ENCODE measurements around the gene COL8A1.

Gene COL8A1

GRCh38 chr3:99712291-99712954, 74.0 kb downstream of the COL8A1 start:
- no peak overlapping the region for H3K4me3 ChIP-seq (ENCODE audit: low read length)
- DNase-seq (ENCODE audit: low read depth): no peak
- no peak for TF ChIP-seq CTCF (conservative IDR thresholded peaks at IDR 0.05; ENCODE audit: low read length)

- no peak for DNase-seq (ENCODE audit: low read depth)
- TF ChIP-seq CTCF (conservative IDR thresholded peaks at IDR 0.05; ENCODE audit: low read length): no peak
Observed at GRCh38 chr3:99713440-99713839, 75.0 kb downstream of the COL8A1 start.

GRCh38 chr3:99714146-99714545, 75.8 kb downstream of the COL8A1 start:
- TF ChIP-seq CTCF (conservative IDR thresholded peaks at IDR 0.05; ENCODE audit: low read length): no peak
- H3K4me3 ChIP-seq (ENCODE audit: low read length): no peak overlapping the region
- peak; percentile 87 for DNase-seq (ENCODE audit: low read depth)

More at GRCh38 chr3:99713440-99713839, 75.0 kb downstream of the COL8A1 start:
- no peak overlapping the region for H3K4me3 ChIP-seq (ENCODE audit: low read length)

GRCh38 chr3:99714575-99714974, 76.2 kb downstream of the COL8A1 start:
- H3K4me3 ChIP-seq (ENCODE audit: low read length): no peak overlapping the region
- no peak for TF ChIP-seq CTCF (conservative IDR thresholded peaks at IDR 0.05; ENCODE audit: low read length)
- DNase-seq (ENCODE audit: low read depth): no peak

GRCh38 chr3:99716463-99716995, 78.1 kb downstream of the COL8A1 start:
- no peak overlapping the region for H3K4me3 ChIP-seq (ENCODE audit: low read length)
- no peak for DNase-seq (ENCODE audit: low read depth)
- no peak for TF ChIP-seq CTCF (conservative IDR thresholded peaks at IDR 0.05; ENCODE audit: low read length)

- DNase-seq (ENCODE audit: low read depth): peak; percentile 59
- TF ChIP-seq CTCF (conservative IDR thresholded peaks at IDR 0.05; ENCODE audit: low read length): no peak
- no peak overlapping the region for H3K4me3 ChIP-seq (ENCODE audit: low read length)
Observed at GRCh38 chr3:99720985-99721632, 82.7 kb downstream of the COL8A1 start.

- DNase-seq (ENCODE audit: low read depth): no peak
- no peak overlapping the region for H3K4me3 ChIP-seq (ENCODE audit: low read length)
- no peak for TF ChIP-seq CTCF (conservative IDR thresholded peaks at IDR 0.05; ENCODE audit: low read length)
Observed at GRCh38 chr3:99721633-99722007, 83.2 kb downstream of the COL8A1 start.
